SH-SY5Y (cell line): ENCODE data around the gene CFAP299.

Experiments
- GATA2 ChIP-seq: IDR thresholded peaks from 2 replicates; pipeline ENCODE4 v1.6.1; 2011; ENCODE audit warnings: mild to moderate bottlenecking, low read depth, low read length
- GATA3 ChIP-seq: IDR thresholded peaks from 2 replicates; pipeline ENCODE4 v1.6.1; 2011; ENCODE audit warnings: low read depth, mild to moderate bottlenecking, low read length, moderate library complexity

- no peak for TF ChIP-seq GATA2
- no peak for TF ChIP-seq GATA3
These were observed 88.7 kb downstream of the CFAP299 start for GRCh38 chr4:80424225-80424581.
